Measurements from ENCODE around the gene PLCL2.

Gene PLCL2

DNA sequence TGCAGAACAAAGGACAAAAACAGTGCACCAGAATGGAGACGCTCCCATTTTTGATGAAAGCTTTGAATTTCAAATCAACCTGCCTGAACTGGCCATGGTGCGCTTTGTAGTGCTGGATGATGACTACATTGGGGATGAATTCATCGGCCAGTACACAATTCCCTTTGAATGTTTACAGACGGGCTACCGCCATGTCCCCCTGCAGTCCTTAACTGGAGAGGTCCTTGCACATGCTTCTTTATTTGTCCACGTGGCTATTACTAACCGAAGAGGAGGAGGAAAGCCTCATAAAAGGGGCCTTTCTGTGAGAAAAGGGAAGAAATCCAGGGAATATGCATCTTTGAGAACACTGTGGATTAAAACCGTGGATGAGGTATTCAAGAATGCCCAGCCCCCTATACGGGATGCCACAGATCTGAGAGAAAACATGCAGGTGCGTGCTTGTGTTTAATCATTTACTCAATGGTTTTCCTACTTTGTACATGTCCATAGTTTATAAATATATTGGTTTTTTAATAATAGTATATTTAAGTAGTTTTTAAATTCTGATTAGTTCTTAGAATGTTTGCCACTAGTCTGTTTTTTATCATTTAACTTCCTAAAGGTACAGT is 127.1 kb downstream of the PLCL2 start:
- DNase-seq (ENCODE audit: low read depth in 2 of 2): no peak

DNA sequence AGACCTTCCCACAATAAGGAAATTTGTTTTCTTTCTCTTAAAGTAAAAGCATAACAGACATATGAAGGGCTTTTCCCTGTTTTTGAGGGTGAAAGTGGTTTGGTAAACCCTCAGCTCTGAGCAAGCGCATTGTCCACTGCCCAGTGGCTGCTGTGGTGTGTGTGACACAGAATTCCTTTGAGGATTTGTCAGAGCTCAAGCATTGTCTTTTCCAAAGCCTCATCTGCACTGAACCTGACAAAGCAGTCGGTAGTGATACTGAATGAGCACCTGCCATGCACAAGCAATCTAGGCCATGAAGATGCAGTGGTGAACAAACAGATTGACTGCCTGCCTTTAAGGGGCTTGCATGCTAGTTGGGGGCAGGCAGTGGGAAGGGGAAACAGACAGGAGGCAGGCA is 128.3 kb downstream of the PLCL2 start:
- no peak for DNase-seq (ENCODE audit: low read depth in 2 of 2)

DNA sequence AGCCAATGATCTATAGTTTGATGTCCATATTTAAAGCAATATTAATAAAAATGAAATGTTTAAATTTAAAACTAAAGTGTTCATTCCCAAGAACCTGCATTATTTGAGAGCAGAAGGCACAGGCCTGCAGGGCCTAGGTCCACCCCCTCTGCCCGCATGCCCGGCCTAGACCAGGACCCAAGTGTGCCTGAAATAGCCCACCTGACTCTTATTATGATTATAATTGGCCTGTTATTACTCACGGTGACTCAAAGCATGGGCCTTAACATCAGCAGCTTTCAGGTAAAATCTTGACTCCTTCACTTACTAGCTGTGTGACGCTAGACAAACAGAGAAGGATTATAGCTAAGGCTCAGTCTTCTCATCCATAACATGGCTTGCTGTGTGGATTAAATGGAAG is 128.8 kb downstream of the PLCL2 start:
- DNase-seq (ENCODE audit: low read depth in 2 of 2): no peak

DNA sequence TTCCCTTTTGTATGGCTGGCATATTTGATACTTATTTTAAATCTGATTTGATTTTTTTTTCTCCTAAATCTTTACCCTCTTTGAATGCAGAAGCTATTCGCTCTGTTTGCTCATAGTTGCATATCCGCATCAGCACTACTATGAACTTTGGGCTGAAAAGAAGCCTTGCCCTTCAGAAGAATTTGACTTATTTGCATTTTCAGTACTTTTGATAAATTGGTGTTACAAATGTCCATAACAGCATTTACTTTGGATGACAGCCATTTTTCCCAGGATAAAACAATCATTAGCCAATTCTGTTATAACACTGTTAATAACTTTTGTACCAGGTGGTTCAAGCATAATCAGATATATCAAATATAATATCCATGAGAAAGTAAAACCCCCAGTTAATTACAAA is 129.5 kb downstream of the PLCL2 start:
- DNase-seq (ENCODE audit: low read depth in 2 of 2): no peak

DNA sequence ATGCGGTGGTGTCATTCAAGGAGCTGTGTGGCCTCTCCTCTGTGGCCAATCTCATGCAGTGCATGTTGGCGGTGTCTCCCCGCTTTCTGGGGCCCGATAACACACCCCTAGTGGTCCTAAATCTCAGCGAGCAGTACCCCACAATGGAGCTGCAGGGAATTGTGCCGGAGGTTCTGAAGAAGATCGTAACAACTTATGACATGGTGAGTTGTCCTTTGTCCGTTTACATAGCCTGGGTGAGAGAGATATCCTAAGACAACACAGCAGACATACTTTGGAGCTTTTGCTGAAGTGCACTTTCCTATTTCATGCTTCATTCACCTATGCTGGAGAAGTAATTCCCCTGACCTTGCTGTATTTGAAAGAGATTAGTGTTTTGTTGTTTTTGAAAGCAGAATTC is 130.0 kb downstream of the PLCL2 start:
- DNase-seq (ENCODE audit: low read depth in 2 of 2): no peak

DNA sequence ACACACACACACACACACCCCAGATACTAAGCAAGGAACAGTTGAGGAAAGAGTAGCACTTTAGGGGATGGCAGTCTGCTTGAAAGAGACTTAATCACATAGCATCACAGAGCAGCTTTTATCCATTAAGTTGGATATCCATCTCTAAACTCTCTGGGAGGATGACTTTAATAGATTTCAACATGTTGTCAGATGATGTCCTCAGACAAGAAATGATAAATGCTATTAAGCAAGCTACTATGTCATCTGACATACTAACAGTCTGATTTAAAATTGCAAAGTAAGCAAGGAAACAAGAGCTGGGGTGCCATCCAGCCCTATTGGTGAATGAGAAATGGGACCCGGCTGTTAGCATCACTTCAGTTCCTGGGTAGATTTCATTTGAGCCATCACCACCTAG is 136.9 kb downstream of the PLCL2 start:
- DNase-seq (ENCODE audit: low read depth in 2 of 2): no peak

DNA sequence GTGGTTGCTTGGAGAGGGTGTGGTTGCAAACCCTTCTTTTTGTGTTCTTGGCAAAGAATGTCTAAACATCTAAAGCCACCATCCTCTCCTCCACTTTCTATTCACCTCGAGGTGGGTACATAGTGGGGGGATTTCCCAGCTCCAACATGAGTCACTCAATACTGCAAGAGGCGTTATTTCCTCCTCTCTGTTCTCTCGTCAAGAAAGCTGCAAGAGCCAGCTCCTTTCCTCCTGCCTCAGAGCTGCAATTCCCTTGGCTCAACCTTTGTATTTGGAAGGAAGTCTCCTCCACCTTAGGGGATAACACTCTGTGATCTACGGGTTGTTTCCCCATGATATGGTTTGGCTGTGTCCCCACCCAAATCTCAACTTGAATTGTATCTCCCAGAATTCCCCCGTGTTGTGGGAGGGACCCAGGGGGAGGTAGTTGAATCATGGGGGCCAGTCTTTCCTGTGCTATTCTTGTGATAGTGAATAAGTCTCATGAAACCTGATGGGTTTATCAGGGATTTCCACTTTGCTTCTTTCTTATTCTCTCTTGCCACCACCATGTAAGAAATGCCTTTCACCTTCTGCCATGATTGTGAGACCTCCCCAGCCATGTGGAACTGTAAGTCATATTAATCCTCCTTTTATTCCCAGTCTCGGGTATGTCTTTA is 138.4 kb downstream of the PLCL2 start:
- DNase-seq (ENCODE audit: low read depth in 2 of 2): peak; percentile 33 to 49

DNA sequence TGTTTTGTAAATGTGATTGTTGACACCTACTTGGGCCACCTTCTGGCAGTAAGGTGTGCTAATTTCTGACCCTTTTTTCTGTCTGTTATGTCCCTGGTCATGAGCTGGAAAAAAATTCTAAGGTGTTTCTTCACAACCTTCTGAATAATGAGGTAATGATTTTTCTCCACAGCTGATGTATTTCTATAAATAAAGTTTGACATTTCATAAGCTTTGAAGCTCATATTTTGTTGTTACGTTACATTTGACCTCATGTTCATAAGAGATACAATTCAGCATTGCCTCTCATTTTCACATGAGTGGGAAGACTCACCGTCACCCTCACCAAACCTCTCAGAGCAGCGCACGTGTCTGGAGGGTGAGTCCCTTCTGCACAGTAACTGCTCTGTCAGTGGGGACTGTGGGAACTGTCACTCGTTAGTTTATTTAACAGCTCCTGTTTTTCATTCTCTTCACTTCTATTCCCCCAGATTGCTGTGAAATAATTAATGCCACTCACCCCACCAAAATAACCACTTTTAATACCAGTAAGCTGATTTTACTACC is 140.9 kb downstream of the PLCL2 start:
- peak; percentile 28 to 33 for DNase-seq (ENCODE audit: low read depth in 2 of 2)

DNA sequence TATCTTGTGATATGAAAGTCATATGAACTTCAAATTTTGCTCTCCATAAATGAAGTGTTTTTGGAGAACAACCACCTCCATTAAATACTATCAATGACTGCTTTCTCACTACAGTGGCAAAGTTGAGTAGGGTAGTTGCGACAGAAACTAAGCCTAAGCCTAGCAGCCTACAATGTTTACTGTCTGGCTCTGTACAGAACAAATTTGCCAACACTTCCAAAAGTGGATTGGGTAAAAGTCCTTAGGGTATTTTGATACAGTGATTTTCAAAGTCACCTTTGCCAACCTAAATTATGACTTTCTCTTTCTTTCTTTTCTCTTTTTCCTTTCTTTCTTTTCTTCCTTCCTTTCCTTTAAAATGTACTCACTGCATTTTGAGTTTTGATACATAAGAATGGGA is 142.6 kb downstream of the PLCL2 start:
- no peak for DNase-seq (ENCODE audit: low read depth in 2 of 2)

DNA sequence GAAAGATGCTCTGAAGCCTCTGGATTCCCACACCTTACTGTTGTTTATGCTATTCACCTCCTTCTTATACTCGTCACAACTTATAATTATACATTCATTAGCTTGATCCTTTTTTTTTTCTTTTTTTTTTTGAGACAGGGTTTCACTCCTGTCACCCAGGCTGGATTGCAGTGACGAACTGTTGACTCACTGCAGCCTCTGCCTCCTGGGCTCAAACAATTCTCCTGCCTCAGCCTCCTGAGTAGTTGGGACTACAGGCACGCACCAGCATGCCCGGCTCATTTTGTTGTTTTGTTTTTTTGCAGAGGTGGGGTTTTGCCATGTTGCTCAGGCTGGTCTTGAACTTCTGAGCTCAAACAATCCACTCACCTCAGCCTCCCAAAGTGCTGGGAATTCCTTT is 143.6 kb downstream of the PLCL2 start:
- DNase-seq (ENCODE audit: low read depth in 2 of 2): no peak

DNA sequence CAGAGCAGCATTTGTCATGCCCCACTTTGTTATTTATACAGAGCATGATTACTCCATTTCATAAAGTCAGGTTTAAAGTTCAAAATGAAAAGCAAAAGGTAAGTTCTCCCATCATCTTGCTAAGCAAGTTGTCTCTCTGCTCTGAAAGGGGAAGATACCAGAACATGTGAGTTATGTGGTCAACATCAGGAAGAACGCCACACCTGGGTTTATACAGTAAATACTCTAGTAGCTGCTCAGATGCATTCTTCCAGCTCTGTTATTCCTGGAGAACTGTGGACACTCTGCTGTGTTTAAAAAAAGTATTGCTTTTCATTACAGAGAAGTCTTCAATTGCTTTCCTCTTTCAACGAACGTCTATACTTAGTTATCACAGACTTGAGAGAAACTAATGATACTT is 145.7 kb downstream of the PLCL2 start:
- no peak for DNase-seq (ENCODE audit: low read depth in 2 of 2)

DNA sequence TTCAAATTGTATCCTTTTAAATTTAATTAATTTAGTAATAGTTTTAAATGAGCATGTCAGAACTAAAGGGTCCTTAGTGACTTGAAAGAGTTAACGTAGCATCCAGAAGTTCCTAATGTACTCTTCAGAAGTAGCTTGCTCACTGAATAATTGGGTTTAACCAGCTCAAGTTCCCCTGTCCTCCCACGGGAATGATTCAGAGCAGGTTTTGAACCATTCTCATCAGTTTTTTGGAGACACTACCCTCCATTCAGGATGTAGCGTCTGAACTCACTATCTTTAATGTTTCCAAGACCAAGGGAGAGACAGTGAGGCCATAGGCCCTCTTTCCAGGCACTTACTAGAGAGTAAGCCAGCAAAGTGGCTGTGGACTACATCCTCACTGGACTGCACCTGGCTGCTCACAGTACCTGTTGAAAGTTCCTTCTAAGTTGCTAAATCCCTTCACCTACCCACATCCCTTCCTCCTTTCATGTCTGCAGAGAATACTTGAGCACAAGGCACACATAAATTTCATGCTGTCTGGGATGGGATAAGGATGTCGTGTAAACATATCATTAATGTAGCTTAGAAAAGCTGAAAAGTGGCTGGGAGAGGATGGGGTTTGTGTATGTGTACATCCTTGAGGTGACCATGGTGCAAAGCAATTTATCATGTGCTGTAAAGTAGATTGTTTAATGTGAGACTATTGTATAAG is 146.3 kb downstream of the PLCL2 start:
- no peak for DNase-seq (ENCODE audit: low read depth in 2 of 2)

DNA sequence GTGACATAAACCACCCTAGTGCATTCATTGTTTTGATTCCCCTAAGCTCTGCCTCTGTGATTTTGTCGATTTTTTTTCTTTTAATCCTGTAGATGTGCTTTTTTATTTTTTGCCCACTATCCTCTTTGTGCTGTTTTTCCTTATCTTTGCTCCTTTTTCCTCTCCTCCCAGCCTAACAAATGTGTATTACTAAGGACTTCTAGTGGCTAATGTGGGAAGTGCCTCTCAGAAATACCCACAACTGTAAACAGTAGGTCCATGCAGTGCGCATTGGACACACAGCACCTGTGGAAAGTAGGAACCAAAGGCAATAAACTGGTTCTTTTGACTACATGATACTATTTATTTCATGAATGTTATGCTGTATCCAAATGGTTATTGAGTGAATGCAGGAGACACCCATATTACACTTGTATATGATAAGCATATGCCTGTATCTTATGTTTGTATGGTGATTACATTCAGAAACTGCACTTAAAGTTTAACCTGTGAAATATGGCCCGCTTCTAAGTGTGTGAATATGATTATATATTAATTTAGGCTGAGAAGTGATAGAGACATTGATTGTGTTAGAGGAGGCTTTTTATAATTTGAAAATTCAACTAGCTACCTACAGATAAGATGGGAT is 147.8 kb downstream of the PLCL2 start:
- DNase-seq (ENCODE audit: low read depth in 2 of 2): no peak

DNA sequence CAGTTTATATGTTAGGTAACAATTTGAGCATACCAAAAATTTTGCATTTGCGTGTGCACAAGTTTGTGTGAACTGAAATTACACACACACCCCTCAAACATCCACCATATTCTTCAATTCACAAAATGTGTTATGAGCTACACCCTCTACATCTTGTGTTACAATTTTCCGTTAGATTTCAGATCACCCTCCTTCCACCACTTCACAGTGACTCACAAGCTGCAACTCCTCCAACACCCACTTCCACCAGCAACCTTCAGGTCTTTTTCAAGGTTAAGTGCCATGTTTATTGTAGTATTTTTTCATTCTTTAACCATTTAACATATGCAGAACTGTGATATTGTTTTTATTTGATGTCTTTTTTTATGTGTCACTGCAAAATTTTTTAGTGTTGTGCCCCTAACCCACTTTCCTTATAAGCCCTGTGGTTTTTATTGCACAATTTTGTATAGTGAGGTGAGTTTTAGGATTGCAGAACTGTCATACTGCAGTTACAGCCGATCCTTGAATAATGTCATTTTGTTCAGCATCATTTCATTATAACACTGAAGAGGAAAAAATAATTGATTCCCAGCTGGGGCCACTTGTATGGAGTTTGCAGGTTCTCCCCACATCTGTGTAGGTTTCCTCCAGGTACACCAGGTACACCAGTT is 148.9 kb downstream of the PLCL2 start:
- DNase-seq (ENCODE audit: low read depth in 2 of 2): no peak

DNA sequence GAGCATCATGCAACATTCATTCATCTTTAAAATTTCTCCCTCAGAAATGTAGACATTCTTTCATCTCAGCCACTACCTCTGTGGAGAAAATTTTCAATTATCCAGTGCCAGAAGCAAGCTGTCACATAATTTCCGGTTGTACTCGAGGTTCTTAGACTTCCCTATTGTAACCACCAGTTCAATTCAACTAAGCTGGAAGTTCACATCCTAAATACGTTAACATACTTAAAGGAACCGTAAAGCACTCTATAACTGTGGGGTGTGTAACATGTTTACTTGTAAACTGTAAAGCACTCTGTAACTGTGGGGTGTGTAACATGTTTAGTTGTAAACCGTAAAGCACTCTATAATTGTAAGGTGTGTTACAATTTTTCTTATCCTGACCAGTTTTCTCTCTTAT is 150.3 kb downstream of the PLCL2 start:
- DNase-seq (ENCODE audit: low read depth in 2 of 2): no peak

DNA sequence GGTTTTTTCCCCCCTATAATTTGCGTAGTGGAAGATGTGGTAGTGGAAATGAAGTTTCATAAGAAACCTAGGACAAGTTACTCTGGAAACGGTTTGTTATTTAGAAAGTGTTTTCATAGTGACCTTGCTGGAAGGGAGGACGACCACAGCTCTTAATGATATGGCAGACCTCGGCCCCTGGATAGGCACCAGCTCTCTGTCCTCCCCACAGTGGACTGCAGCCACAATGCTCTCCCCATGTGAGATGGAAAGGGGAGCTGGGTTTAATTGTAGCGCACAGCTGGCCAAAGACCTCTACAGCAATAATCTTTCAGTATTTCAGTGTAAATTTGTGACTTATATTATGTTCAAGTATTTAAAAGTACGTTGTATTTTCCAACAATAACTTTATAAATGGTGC is 151.2 kb downstream of the PLCL2 start:
- DNase-seq (ENCODE audit: low read depth in 2 of 2): no peak

DNA sequence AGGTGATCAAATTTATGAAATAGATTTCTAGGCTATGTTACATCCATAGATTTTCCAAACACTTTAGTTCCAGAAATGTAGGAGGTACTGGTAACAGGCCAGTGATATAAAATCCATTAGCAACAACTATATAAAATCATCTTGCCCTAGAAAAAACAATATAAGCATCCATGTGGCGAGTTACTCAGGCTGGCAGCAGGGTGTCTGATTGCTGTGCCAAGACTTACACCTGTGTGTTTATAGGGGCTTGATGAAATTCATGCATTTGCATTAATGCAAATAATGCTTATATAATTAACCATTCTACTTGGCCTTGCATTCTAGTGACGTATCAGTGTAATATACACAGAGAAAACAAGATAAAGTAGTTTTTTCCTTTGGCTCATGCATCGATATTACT is 153.4 kb downstream of the PLCL2 start:
- no peak for DNase-seq (ENCODE audit: low read depth in 2 of 2)

DNA sequence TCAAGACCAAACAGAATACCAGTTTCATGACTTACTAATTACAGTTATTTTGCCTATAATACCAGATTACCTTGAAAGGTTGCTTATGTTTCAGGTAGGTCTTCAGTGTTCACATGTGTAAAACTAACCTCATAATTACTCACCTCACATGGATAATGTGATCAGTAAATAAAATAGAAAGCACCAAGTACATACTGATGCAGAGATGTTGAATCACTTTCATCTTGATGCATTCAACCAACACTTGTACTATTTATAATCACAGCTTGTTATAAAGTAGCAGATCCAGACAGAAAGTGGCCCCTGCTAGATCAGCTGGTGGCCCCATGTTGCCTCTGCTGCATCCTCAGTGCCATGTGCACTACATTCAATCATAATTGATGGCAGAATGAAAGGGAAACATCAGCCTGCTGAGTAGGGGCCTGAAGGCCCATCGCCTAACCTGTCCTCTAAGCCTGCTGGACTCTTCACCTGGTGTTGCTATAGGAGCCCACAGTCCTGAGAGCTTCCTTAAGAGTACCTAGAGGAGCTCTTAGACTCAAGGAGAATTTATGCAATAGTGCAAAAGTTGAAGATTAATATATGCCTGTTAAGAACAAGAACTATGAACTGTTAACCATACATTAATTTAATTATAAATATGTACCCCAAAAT is 154.3 kb downstream of the PLCL2 start:
- DNase-seq (ENCODE audit: low read depth in 2 of 2): no peak

DNA sequence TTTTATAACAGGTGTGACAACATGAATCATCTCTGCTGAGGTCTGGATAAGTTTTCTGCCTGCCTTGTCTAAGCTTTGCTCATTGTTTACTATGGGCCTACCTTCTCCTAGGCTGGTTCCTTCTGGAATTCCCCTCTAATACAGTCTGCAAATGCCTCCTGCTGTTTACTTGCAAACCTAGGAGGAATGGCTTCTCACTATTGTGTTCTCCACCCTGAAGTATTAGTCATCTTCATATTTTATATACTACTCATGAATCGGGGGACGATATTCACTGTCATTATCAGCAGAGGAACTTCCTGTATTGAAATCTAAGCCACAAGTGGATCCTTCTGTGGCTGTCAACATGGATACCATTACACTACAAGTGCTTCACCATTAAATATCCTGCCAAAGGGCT is 154.8 kb downstream of the PLCL2 start:
- no peak for DNase-seq (ENCODE audit: low read depth in 2 of 2)

DNA sequence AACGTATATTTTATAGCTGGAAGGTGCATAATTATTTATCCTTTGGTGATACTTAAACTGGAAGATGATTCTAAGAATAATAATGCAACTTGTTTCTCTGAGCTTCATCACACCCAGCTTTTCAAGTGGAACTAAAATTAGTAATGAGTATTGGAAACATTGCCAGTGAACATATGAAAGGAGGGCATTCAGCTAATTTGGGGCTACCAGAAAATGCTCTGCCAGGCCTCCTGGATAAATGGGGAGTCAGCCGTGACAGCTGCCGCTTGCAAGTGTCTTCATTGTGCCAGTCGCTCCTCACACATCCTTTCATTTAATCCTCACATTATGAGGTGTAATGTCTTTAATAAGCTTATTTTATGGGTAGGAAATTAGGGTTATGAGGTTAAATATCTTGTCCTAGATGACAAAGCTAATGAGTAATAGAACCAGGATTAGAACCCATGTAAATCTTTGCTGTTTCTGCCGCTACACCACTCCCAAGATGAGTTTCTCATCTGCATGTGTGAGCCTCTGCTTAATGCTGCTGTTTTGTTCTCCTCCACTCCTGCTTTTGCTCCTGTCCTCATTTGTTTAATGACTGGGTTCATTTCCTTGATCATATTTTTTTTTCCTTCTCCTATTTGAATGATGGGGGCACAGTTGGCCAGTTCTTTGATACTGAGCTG is 155.7 kb downstream of the PLCL2 start:
- no peak for DNase-seq (ENCODE audit: low read depth in 2 of 2)

DNA sequence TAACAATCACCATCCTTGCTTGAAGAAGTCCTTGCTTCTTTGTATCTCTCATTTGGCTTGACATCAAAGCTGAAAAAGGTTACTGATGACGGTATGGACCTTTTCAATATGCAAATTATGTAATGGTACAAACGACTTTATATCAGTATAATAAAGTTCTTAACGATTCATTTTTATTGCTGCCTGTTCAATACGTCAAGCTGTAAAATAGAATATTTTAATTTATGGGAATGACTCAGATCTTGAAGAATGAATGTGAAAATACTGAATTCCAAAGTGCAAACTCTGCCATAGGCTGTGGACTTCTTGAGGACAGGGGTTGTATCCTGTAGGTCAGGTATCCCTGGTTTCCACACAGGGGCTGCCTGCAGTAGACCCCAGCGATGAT is 156.2 kb downstream of the PLCL2 start:
- no peak for DNase-seq (ENCODE audit: low read depth in 2 of 2)

Measured in stimulated activated CD4-positive, alpha-beta T cell treated with anti-CD3 and anti-CD28 coated beads, Interleukin-12 subunit alpha, Interleukin-12 subunit beta, amount 100 ng/mL, for 24 hours (primary cell).